ENCODE measurements around the gene NRXN3. TPM values are rescaled to one million over a fixed set of nuclear protein-coding genes. Genes with fewer than 3 reads are reported as not detected.
"Not testable (repeated sequence)": the region's sequence is repeated elsewhere in the genome, so short reads cannot be mapped to it uniquely, and the experiment has no call there.

The NRXN3 gene
- polyA plus RNA-seq, 6 donors from 2014 or later = not detected

GRCh38 chr14:78425330-78425729 is 255.2 kb downstream of the NRXN3 start:
- Mint-ChIP-seq H3K36me3 (no peaks in the 10 kb centered on the region), H3K27me3 (peaks cover 0 to 15% (median 14%) of the 10 kb centered on the region in 3 donors), H3K4me3 (no peak overlapping the region), H3K9me3 (peaks cover 0 to 2% (median 0%) of the 10 kb centered on the region in 7 donors), H3K4me1 (no peaks in the 10 kb centered on the region), H3K27ac (no peak overlapping the region)
- DNase-seq = no peak
- ATAC-seq (ENCODE audit: low read depth in 2 of 2) = no peak

GRCh38 chr14:78425782-78426181 is 255.6 kb downstream of the NRXN3 start:
- Mint-ChIP-seq H3K27ac (no peak overlapping the region), H3K36me3 (no peaks in the 10 kb centered on the region), H3K4me1 (no peaks in the 10 kb centered on the region), H3K27me3 (peaks cover 0 to 15% (median 14%) of the 10 kb centered on the region in 3 donors), H3K9me3 (peaks cover 0 to 2% (median 0%) of the 10 kb centered on the region in 7 donors), H3K4me3 (no peak overlapping the region)
- DNase-seq (no peak), ATAC-seq (ENCODE audit: low read depth in 2 of 2) (no peak)

- H3K4me1 Mint-ChIP-seq = no peaks in the 10 kb centered on the region
- peaks cover 0 to 5% (median 0%) of the 10 kb centered on the region in 7 donors for H3K9me3 Mint-ChIP-seq
- H3K36me3 Mint-ChIP-seq = no peaks in the 10 kb centered on the region
- H3K27ac Mint-ChIP-seq = no peak overlapping the region
- peaks cover 0 to 11% (median 8%) of the 10 kb centered on the region in 3 donors for H3K27me3 Mint-ChIP-seq
- no peak overlapping the region for H3K4me3 Mint-ChIP-seq
- ATAC-seq (ENCODE audit: low read depth in 2 of 2) (no peak), DNase-seq (no peak)
Measured at GRCh38 chr14:78432046-78432445, 261.9 kb downstream of the NRXN3 start.

GRCh38 chr14:78437448-78437847 is 267.3 kb downstream of the NRXN3 start:
- not testable (repeated sequence) for H3K9me3 Mint-ChIP-seq, H3K4me3 Mint-ChIP-seq, H3K27ac Mint-ChIP-seq

GRCh38 chr14:78440356-78440894 is 270.3 kb downstream of the NRXN3 start:
- peaks cover 0 to 7% (median 0%) of the 10 kb centered on the region in 3 donors for H3K27me3 Mint-ChIP-seq
- H3K36me3 Mint-ChIP-seq = no peaks in the 10 kb centered on the region
- no peaks in the 10 kb centered on the region for H3K4me1 Mint-ChIP-seq
- ATAC-seq (ENCODE audit: low read depth in 2 of 2) (no peak), DNase-seq (no peak)
- no peak overlapping the region for H3K27ac Mint-ChIP-seq
- H3K4me3 Mint-ChIP-seq = no peak overlapping the region
- H3K9me3 Mint-ChIP-seq = peaks cover 0 to 5% (median 0%) of the 10 kb centered on the region in 7 donors

More at GRCh38 chr14:78437448-78437847, 267.3 kb downstream of the NRXN3 start:
- not testable (repeated sequence) for DNase-seq; ATAC-seq (ENCODE audit: low read depth in 2 of 2); H3K4me1 Mint-ChIP-seq; H3K27me3 Mint-ChIP-seq; H3K36me3 Mint-ChIP-seq

GRCh38 chr14:78443834-78444233 is 273.7 kb downstream of the NRXN3 start:
- Mint-ChIP-seq H3K36me3 (no peaks in the 10 kb centered on the region), H3K27me3 (peaks cover 0 to 17% (median 3%) of the 10 kb centered on the region in 3 donors), H3K9me3 (peaks cover 0 to 5% (median 0%) of the 10 kb centered on the region in 7 donors), H3K27ac (no peak overlapping the region), H3K4me1 (no peaks in the 10 kb centered on the region), H3K4me3 (no peak overlapping the region)
- DNase-seq (no peak), ATAC-seq (ENCODE audit: low read depth in 2 of 2) (no peak)

GRCh38 chr14:78445275-78445674 is 275.1 kb downstream of the NRXN3 start:
- Mint-ChIP-seq H3K4me1 (no peaks in the 10 kb centered on the region), H3K27me3 (peaks cover 0 to 17% (median 6%) of the 10 kb centered on the region in 3 donors), H3K4me3 (no peak overlapping the region), H3K27ac (no peak overlapping the region), H3K36me3 (no peaks in the 10 kb centered on the region), H3K9me3 (peaks cover 0 to 5% (median 0%) of the 10 kb centered on the region in 7 donors)
- DNase-seq = no peak
- no peak for ATAC-seq (ENCODE audit: low read depth in 2 of 2)

- Mint-ChIP-seq H3K4me1 (no peaks in the 10 kb centered on the region), H3K36me3 (no peaks in the 10 kb centered on the region), H3K9me3 (peaks cover 0 to 5% (median 0%) of the 10 kb centered on the region in 7 donors), H3K27me3 (peaks cover 0 to 9% (median 6%) of the 10 kb centered on the region in 3 donors), H3K27ac (no peak overlapping the region), H3K4me3 (no peak overlapping the region)
- no peak for DNase-seq
- ATAC-seq (ENCODE audit: low read depth in 2 of 2) = no peak
Measured at GRCh38 chr14:78446807-78447206, 276.6 kb downstream of the NRXN3 start.

DNA sequence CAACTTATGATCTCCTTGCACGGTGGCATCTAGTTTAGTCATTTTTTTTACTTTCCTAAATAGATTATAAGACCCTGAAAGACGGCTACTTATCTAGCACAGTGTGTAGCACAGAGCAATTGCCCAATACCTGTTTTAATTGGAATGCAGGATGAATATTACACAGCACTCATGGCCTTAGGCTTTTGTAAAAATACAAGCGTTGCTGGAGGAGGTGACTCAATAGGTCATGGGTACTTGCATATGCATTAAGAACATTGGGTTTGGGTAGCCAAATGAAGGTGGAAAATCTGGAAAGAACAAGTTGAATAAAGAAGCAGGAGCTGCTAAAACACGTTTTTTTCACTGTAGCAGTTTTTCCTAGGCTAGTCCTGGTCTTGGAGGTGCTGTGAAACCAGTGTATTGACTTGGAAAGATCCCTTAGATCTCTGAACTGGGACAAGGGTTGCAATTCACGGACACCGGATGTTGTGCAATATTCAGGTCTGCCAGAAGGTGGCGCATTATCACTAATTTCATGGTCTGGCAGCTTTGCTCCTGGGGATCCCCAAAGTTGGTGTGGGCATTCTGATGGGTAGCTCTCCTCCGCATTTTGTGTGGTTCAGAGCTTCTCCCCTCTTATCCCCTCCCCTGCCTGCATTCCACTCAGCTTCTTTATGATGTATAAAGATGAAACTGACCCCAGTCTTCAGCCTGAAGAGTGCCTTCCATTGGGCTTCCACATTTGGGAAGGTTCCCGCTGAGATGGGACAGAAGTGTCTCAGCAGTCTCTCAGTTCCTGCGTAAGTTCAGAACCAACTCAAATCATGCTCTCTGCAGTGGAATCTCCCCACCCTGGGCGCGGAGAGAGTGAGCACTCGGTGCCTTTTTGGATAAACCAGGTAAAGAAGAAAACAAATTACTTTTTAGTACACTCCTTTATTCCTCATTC is 278.3 kb downstream of the NRXN3 start:
- Mint-ChIP-seq H3K27ac (no peak overlapping the region), H3K9me3 (peaks cover 0 to 3% (median 0%) of the 10 kb centered on the region in 7 donors), H3K4me3 (no peak overlapping the region), H3K36me3 (no peaks in the 10 kb centered on the region), H3K27me3 (peaks cover 0 to 9% (median 6%) of the 10 kb centered on the region in 3 donors), H3K4me1 (no peaks in the 10 kb centered on the region)
- DNase-seq = no peak
- no peak for ATAC-seq (ENCODE audit: low read depth in 2 of 2)

DNA sequence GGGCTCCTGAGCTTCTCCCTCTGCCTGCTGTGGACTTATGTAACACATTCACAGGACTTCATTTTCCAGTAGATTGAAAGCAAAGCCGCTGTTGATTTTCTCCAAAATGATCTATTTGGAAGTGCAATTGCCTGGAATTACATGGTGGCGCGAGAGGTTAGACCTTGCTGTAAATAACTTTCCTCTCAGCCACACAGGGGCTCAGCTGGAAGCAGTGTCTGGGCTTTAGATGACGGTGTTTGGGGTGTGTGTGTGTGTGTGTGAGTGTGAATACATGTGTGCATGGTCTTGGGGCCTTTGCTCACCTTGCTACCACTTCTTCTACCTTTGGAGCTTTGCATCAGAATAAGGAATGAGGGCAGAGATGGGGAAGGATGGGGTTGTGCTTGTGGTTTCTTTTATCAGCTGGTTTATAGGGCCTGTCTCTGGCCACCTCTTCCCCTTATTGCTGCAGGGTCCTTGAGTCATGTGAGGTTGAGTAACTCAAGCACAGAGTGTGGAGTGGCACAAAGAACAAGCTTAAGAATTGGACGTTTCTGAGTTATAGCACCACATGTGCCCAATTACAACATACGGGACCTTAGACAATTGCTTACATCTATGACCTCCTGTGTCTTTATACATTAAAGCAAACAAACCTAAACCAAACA is 280.6 kb downstream of the NRXN3 start:
- ATAC-seq (ENCODE audit: low read depth in 2 of 2) (no peak), DNase-seq (no peak)
- no peaks in the 10 kb centered on the region for H3K4me1 Mint-ChIP-seq
- H3K36me3 Mint-ChIP-seq = no peaks in the 10 kb centered on the region
- peaks cover 0 to 9% (median 6%) of the 10 kb centered on the region in 3 donors for H3K27me3 Mint-ChIP-seq
- no peak overlapping the region for H3K4me3 Mint-ChIP-seq
- no peak overlapping the region for H3K27ac Mint-ChIP-seq
- H3K9me3 Mint-ChIP-seq = peaks cover 0 to 3% (median 0%) of the 10 kb centered on the region in 7 donors

- Mint-ChIP-seq H3K9me3 (peaks cover 0 to 3% (median 0%) of the 10 kb centered on the region in 7 donors), H3K27ac (no peak overlapping the region), H3K36me3 (no peaks in the 10 kb centered on the region), H3K4me3 (no peak overlapping the region), H3K4me1 (no peaks in the 10 kb centered on the region), H3K27me3 (peaks cover 0 to 7% (median 6%) of the 10 kb centered on the region in 3 donors)
- ATAC-seq (ENCODE audit: low read depth in 2 of 2) (no peak), DNase-seq (no peak)
Measured at GRCh38 chr14:78451319-78451695, 281.1 kb downstream of the NRXN3 start.

- ATAC-seq (ENCODE audit: low read depth in 2 of 2) (no peak), DNase-seq (no peak)
- Mint-ChIP-seq H3K4me3 (peak overlapping the region in 1 of 8 donors; percentile 4), H3K36me3 (no peaks in the 10 kb centered on the region), H3K27me3 (peaks cover 0 to 10% (median 0%) of the 10 kb centered on the region in 3 donors), H3K9me3 (peaks cover 0 to 9% (median 0%) of the 10 kb centered on the region in 7 donors), H3K4me1 (peaks cover 0 to 9% (median 0%) of the 10 kb centered on the region in 3 donors), H3K27ac (no peak overlapping the region)
Measured at GRCh38 chr14:78455896-78456435, 285.8 kb downstream of the NRXN3 start.

DNA sequence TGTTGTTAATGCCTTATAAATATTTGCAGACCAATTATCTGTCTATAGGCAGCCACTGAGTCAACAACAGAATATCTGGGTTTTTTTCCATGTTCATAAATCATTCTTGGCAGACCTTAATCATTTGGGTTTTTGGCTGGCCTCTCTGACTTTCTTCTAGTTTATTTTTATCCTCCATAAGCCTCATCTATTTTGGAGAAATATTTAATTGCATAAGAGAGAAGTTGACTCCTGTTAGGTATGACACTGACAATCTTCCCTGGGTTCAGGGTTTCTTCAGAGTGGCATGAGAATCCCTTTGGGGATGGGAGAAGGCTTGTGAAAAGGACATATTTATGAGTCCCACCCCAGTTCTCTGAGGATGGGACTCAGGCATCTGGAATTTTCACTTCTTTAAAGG is 299.8 kb downstream of the NRXN3 start:
- peaks cover 6 to 12% (median 8%) of the 10 kb centered on the region in 7 donors for H3K9me3 Mint-ChIP-seq
- ATAC-seq (ENCODE audit: low read depth in 2 of 2) (no peak), DNase-seq (no peak)
- no peak overlapping the region for H3K27ac Mint-ChIP-seq
- H3K4me3 Mint-ChIP-seq = no peak overlapping the region
- H3K36me3 Mint-ChIP-seq = no peaks in the 10 kb centered on the region
- no peaks in the 10 kb centered on the region for H3K4me1 Mint-ChIP-seq
- peaks cover 5 to 15% (median 8%) of the 10 kb centered on the region in 3 donors for H3K27me3 Mint-ChIP-seq

Data from naive B cell (primary cell).